Lower leg skin (tissue), 4 donors: Measurements from ENCODE around the gene SH3RF1. TPM values are rescaled to one million over a fixed set of nuclear protein-coding genes. Genes with fewer than 3 reads are reported as not detected.

ENCODE experiments used
- DNase-seq, 2 donors: peaks; one replicate each; pipeline ENCODE4 v3.0.0-alpha.2; 2019; ENCODE audit warnings: low spot score in 2 of 2
- H3K4me3 ChIP-seq: fragments of 200-600 bp; sonication (generic); 2 replicates; pipeline ENCODE4 v1.5.1; 2017; ENCODE audit warnings: mild to moderate bottlenecking, low read depth; ENCODE audit not compliant: poor library complexity, severe bottlenecking
- CTCF ChIP-seq, 3 donors: fragments of 450-650 bp; IDR thresholded peaks; one replicate each; pipeline ENCODE4 v1.5.1; 2016; ENCODE audit warnings: antibody characterized with exemption in 3 of 3, mild to moderate bottlenecking in 3 of 3, moderate library complexity in 2 of 3
- POLR2A ChIP-seq, 2 donors: fragments of 450-650 bp; IDR thresholded peaks; one replicate each; pipeline ENCODE4 v1.6.1; 2016 to 2017; ENCODE audit warnings: antibody characterized with exemption in 2 of 2, mild to moderate bottlenecking in 1 of 2, moderate library complexity in 1 of 2
- WGBS, 2 donors: methylation state at CpG; one replicate each; pipeline ENCODE4 v1.1.5; 2018; 5-methylcytosine and 5-hydroxymethylcytosine counted together
- intact Hi-C: fragments of 100-400 bp; cut with DNase I; formaldehyde crosslinking; loops from one replicate; pipeline ENCODE4 v1.15.0; 2023; ENCODE audit warnings: low total_unique reads
- total RNA-seq, 4 donors: library from RNA; depleted of rRNA; stranded (reverse); fragments of >200 nt; gene quantifications; one replicate each; pipeline ENCODE4 v1.1.0, GENCODE V29; 2016

Gene SH3RF1
- total RNA-seq, 4 donors from 2014 or later, result 8.5 to 14.2 (median 12.0) TPM

DNA sequence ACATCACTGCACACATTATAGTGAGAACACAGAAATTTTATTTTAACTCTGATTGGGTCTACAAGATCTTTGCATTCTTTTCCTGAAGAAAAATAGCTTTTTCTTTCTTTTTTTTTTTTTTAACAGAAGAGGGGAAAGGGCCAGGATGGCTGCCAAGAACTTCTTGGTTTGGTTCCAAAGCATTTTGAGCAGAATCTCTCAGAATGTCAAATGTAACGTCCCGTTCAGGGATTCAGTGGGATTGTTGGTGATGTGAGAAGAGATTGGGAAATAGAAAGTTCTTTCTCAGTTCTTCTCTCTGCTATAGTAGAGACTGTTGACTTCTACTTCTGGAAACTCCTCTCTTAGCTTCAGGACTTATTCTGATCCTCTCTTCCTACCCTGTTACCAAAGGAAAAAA, 189.8 kb downstream of the SH3RF1 start:
- intact Hi-C loops, result no loop called here
- H3K4me3 ChIP-seq, result no peak overlapping the region
- no peak for DNase-seq
- WGBS, 2 donors, result 14 to 25% methylated on average over 2 of the region's 2 CpGs
- no peak for TF ChIP-seq CTCF (IDR thresholded peaks at IDR 0.05)
- no peak for TF ChIP-seq POLR2A (IDR thresholded peaks at IDR 0.05)

DNA sequence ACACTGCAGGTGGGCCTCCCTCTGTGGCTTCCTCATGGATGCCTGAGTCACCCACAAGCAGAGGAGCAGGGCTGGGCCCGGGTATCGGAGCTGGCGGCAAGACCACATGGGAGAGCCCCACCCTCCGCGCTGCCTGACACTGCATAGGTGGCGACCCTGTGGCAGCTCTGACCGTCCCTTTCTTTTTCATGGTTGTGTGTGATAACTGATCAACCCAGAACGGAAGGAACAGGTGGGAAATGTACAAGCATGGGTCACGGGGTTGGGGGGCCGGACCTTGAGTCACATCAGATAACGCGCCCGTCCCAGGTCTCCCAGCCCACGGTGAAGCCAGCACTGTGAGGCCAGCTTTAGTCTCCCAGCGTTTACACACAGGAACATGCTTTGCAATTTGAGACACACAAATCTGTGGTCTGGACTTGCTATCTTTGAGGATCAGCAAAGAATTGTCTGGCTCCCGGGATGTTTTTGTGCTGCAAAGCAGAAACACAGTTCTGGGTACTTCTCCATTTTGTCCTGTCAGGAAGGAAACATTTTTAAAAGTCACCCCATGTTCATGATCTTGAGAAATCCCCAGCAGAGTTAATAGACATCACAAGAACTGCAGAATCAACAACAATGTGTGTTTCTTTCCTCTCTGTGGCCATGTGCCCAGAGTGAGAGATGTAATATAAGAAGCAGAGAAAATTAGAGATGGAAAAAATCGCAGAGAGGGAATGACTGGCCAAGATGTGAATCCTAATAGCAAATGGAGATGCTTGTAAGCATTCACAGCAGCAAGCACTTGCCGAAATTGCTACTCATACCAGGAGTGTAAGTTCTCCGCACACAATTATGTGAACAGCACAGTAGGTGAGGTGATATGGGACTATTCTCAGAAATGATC, 190.6 kb downstream of the SH3RF1 start:
- DNase-seq, result peak; percentile 44 to 85
- WGBS, 2 donors, result 24 to 48% methylated on average over 19 of the region's 19 CpGs
- intact Hi-C loops, result no loop called here
- TF ChIP-seq CTCF (IDR thresholded peaks at IDR 0.05) (no peak), POLR2A (IDR thresholded peaks at IDR 0.05) (no peak)
- no peak overlapping the region for H3K4me3 ChIP-seq

- no peak overlapping the region for H3K4me3 ChIP-seq
- 84 to 88% methylated on average over 7 of the region's 7 CpGs for WGBS, 2 donors
- peak in 1 of 2 donors; percentile 61 for DNase-seq
- no peak for TF ChIP-seq POLR2A (IDR thresholded peaks at IDR 0.05)
- intact Hi-C loops, result no loop called here
These were observed 196.6 kb downstream of the SH3RF1 start for GRCh38 chr4:169074117-169074516.

- TF ChIP-seq POLR2A (IDR thresholded peaks at IDR 0.05) (no peak), CTCF (IDR thresholded peaks at IDR 0.05) (no peak)
- 69 to 73% methylated on average over 6 of the region's 7 CpGs for WGBS, 2 donors
- DNase-seq, result peak in 1 of 2 donors; percentile 31
- H3K4me3 ChIP-seq, result no peak overlapping the region
- intact Hi-C loops, result no loop called here
These were observed 199.0 kb downstream of the SH3RF1 start for GRCh38 chr4:169071747-169072146.

DNA sequence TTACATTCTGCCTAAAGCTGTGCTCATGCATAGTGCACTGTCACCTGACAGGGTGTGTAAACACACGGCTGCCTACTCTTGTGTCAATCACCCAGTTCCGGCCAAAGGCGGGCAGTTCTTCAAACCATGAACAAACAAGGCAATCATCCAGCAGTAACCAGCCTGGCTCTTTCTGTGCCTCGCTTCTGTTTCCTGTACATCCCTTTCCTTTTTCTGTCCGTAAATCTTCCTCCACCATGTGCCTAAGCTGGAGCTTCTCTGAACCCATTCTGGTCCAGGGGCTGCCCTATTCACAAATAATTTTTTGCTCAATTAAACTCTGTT, 199.9 kb downstream of the SH3RF1 start:
- TF ChIP-seq POLR2A (IDR thresholded peaks at IDR 0.05) (no peak), CTCF (IDR thresholded peaks at IDR 0.05) (no peak)
- intact Hi-C loops, result no loop called here
- WGBS, 2 donors, result 61 to 70% methylated on average over 5 of the region's 5 CpGs
- no peak for DNase-seq
- H3K4me3 ChIP-seq, result no peak overlapping the region

GRCh38 chr4:169070071-169070894, 200.5 kb downstream of the SH3RF1 start:
- WGBS, 2 donors, result 40 to 46% methylated on average over 16 of the region's 16 CpGs
- H3K4me3 ChIP-seq, result no peak overlapping the region
- peak; percentile 64 to 86 for DNase-seq
- no peak for TF ChIP-seq CTCF (IDR thresholded peaks at IDR 0.05)
- no peak for TF ChIP-seq POLR2A (IDR thresholded peaks at IDR 0.05)
- intact Hi-C loops, result no loop called here
